ENCODE data around the gene NTN1.
"Not testable (repeated sequence)": the region's sequence is repeated elsewhere in the genome, so short reads cannot be mapped to it uniquely, and the experiment has no call there.

Gene NTN1

GRCh38 chr17:9241371-9241712 is 220.0 kb downstream of the NTN1 start:
- TF ChIP-seq ZNF274 (IDR thresholded peaks at IDR 0.05; ENCODE audit: low read depth, low read length): no peak
- no peak overlapping the region for H3K4me3 ChIP-seq (ENCODE audit: low read length)

DNA sequence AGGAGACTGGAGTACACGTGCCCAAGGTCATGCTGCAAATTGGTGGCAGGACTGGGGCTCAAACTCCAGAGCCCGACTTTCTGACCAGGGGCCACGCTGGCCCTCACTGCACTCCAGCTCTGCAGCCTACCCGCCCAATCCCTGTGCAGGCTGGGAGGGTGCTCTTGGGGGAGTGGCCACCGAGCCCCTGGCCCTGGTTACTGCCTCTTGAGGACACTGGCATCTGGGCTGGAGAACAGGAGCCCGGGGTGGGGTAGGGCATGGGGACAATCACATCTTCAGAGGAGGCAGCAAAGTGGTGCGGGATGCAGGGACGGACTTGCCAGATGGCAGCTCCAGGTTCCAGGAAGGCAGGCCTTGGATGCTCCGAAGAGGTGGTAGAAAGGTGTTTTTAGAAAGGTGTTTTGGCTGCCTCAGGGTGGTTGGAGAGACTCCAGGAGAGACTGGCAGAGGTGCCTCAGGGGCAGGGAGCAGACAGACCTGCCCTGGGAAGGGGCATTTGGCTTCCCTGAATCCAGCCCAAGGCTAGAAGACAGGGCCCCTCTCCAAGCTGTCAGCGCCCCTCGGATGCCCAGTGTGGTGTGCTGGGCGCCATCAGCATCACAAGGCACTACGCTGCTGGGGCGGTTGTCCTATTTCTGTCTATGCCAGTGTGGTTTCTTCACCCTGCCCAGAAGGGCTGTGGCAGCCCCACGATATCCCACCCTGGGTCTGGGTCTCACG is 220.6 kb downstream of the NTN1 start:
- TF ChIP-seq ZNF274 (IDR thresholded peaks at IDR 0.05; ENCODE audit: low read depth, low read length): no peak

GRCh38 chr17:9242497-9242881 is 221.2 kb downstream of the NTN1 start:
- H3K4me3 ChIP-seq (ENCODE audit: low read length): no peak overlapping the region
- TF ChIP-seq ZNF274 (IDR thresholded peaks at IDR 0.05; ENCODE audit: low read depth, low read length): no peak

More for the DNA sequence above, 220.6 kb downstream of the NTN1 start:
- H3K4me3 ChIP-seq (ENCODE audit: low read length): no peak overlapping the region

- H3K4me3 ChIP-seq (ENCODE audit: low read length): no peak overlapping the region
- no peak for TF ChIP-seq ZNF274 (IDR thresholded peaks at IDR 0.05; ENCODE audit: low read depth, low read length)
Measured at GRCh38 chr17:9242983-9243382, 221.7 kb downstream of the NTN1 start.

GRCh38 chr17:9244066-9245052 is 223.0 kb downstream of the NTN1 start:
- no peak overlapping the region for H3K4me3 ChIP-seq (ENCODE audit: low read length)
- TF ChIP-seq ZNF274 (IDR thresholded peaks at IDR 0.05; ENCODE audit: low read depth, low read length): no peak

- no peak for TF ChIP-seq ZNF274 (IDR thresholded peaks at IDR 0.05; ENCODE audit: low read depth, low read length)
- no peak overlapping the region for H3K4me3 ChIP-seq (ENCODE audit: low read length)
Measured at GRCh38 chr17:9247401-9247938, 226.2 kb downstream of the NTN1 start.

- TF ChIP-seq ZNF274 (IDR thresholded peaks at IDR 0.05; ENCODE audit: low read depth, low read length): no peak
- H3K4me3 ChIP-seq (ENCODE audit: low read length): no peak overlapping the region
Measured at GRCh38 chr17:9249245-9249953, 228.1 kb downstream of the NTN1 start.

GRCh38 chr17:9251273-9251672 is 230.0 kb downstream of the NTN1 start:
- TF ChIP-seq ZNF274 (IDR thresholded peaks at IDR 0.05; ENCODE audit: low read depth, low read length): no peak
- no peak overlapping the region for H3K4me3 ChIP-seq (ENCODE audit: low read length)

GRCh38 chr17:9253308-9253707 is 232.0 kb downstream of the NTN1 start:
- H3K4me3 ChIP-seq (ENCODE audit: low read length): no peak overlapping the region
- TF ChIP-seq ZNF274 (IDR thresholded peaks at IDR 0.05; ENCODE audit: low read depth, low read length): no peak

DNA sequence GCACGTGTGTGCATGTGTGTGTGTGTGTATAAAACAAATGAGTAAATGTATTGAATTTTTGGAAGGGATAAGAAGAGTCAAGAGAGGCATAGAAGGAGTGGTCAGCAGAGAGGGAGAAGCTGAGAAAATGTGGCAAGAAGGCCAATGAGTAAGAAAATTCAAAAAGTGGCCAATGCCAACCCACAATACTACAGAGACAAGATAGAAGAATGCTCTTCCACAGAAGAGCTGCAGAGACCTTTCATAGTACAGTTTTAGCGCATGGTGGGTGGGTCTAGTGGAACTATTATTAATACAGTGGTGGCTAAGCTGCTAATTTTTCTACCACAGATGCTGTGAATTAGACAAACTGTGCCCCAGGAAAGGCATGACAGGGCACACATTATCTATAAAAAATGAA is 233.5 kb downstream of the NTN1 start:
- H3K4me3 ChIP-seq (ENCODE audit: low read length): no peak overlapping the region
- no peak for TF ChIP-seq ZNF274 (IDR thresholded peaks at IDR 0.05; ENCODE audit: low read depth, low read length)

- H3K4me3 ChIP-seq (ENCODE audit: low read length): no peak overlapping the region
- TF ChIP-seq ZNF274 (IDR thresholded peaks at IDR 0.05; ENCODE audit: low read depth, low read length): no peak
Measured at GRCh38 chr17:9255833-9256232, 234.5 kb downstream of the NTN1 start.

DNA sequence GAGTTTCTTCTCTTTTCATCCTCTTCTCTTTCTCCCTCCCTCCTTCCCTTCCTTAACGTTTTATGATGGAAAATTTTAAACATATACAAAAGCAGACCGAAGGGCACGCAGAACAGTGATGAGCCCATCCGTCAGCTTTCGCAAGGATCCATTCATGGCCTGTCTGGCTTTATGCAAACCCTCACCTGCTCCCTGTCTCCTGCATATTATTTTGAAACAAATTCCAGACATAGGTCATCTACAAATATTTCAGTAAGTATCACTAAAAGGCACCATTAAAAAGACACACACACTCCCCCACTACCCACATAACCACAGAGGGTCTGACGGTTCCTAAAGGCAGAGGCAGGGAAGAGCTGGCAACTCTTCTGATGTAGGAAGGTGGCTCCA is 235.0 kb downstream of the NTN1 start:
- TF ChIP-seq ZNF274 (IDR thresholded peaks at IDR 0.05; ENCODE audit: low read depth, low read length): no peak
- H3K4me3 ChIP-seq (ENCODE audit: low read length): no peak overlapping the region

DNA sequence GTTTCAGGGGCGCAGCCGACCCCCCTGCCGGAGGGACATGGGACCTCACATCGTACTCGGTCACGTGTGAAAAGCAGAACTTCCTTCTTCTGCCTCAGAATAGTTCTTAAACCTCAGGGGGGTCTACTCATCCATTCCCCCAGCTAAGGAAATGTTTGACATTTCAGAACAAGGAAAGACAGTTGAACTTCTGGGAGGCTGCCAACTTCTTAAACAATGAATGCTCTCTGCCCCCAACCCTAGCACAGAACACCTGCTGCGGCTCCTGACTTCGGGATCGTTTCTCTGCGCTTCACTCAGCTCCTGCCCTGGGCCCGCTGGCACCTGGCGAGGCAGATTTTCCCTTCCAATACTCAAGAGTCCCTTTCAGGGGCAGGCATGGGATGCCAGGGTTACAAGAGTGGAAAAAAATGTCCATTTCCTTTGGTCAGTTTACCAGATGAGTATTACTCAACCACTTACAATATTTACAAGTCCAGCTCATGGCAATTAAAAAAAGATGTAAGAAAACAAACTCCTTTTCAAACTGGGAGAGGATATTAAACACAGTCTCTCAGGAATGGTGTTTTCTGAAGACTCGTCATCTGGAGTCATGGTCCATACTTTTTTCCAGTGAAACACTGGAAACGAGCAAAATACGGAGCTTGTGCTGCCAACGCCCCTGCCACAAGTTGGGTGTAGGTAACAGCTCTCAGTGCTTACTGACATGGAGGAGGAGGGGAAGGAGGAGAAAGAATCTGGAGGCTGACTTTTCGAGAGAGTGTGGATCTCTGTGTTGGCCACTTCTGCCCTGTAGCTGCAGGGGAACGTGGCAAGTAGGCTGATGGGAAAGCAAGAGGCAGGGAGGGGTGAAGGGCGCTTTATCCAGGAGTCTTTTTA is 235.7 kb downstream of the NTN1 start:
- no peak for TF ChIP-seq ZNF274 (IDR thresholded peaks at IDR 0.05; ENCODE audit: low read depth, low read length)
- H3K4me3 ChIP-seq (ENCODE audit: low read length): no peak overlapping the region

GRCh38 chr17:9257630-9257965 is 236.3 kb downstream of the NTN1 start:
- H3K4me3 ChIP-seq (ENCODE audit: low read length): not testable (repeated sequence)

All from GM08714 (cell line).